ENCODE measurements around the gene RNF8.

RNF8 gene

GRCh38 chr6:37362101-37362828 is 8.5 kb downstream of the RNF8 start:
- Mint-ChIP-seq H3K4me3 (no peak overlapping the region), H3K36me3 (ENCODE audit: low read depth) (peaks cover 8% of the 10 kb centered on the region)

DNA sequence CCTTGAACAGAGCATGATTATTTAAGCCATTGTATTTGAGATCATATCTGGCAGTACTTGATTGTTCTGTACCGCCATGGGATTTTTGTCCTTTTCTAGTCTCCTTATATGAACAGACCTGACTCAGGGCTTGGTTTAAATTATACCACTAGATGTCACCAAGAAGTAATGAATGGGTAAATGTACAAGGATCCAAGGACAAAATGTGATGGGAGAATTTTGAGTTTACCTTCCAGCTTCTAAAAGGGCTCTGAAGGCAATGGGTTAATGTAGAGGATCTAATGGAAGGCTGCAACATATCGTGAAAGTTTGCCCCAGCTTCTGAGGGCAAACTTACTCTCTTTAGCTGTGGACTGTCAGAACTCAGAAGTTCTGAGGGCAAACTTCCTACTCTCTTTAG is 12.0 kb downstream of the RNF8 start:
- ATAC-seq (no peak), DNase-seq (no peak)
- Mint-ChIP-seq H3K4me3 (no peak overlapping the region), H3K27ac (no peak overlapping the region), H3K36me3 (ENCODE audit: low read depth) (peaks cover 15% of the 10 kb centered on the region), H3K27me3 (no peaks in the 10 kb centered on the region), H3K9me3 (no peaks in the 10 kb centered on the region), H3K4me1 (peaks cover 5% of the 10 kb centered on the region)

More at GRCh38 chr6:37362101-37362828, 8.5 kb downstream of the RNF8 start:
- Mint-ChIP-seq H3K4me1 (no peaks in the 10 kb centered on the region), H3K27me3 (no peaks in the 10 kb centered on the region), H3K9me3 (no peaks in the 10 kb centered on the region), H3K27ac (no peak overlapping the region)
- ATAC-seq (no peak), DNase-seq (no peak)

DNA sequence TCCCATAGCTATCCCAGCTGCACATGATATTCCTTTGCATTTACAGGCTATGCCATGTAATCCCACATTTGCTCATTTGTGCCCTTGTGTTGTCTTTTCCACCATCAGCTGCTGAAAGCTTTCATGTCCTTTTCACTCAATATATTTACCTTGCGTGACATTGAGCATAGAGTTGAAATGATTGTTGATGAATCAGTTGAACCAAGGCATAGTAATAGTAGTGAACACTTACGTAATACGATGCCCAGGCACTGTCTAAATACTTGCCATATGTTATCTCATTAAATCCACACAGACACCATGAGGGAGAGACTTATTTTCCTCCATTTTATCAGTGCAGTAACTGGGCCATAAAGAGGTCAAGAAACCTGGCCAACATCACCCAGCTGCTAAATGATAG is 13.1 kb downstream of the RNF8 start:
- ATAC-seq: no peak
- no peaks in the 10 kb centered on the region for H3K9me3 Mint-ChIP-seq
- no peak overlapping the region for H3K4me3 Mint-ChIP-seq
- DNase-seq: no peak
- H3K27me3 Mint-ChIP-seq: no peaks in the 10 kb centered on the region
- no peak overlapping the region for H3K27ac Mint-ChIP-seq
- peaks cover 5% of the 10 kb centered on the region for H3K4me1 Mint-ChIP-seq
- H3K36me3 Mint-ChIP-seq (ENCODE audit: low read depth): peaks cover 11% of the 10 kb centered on the region

DNA sequence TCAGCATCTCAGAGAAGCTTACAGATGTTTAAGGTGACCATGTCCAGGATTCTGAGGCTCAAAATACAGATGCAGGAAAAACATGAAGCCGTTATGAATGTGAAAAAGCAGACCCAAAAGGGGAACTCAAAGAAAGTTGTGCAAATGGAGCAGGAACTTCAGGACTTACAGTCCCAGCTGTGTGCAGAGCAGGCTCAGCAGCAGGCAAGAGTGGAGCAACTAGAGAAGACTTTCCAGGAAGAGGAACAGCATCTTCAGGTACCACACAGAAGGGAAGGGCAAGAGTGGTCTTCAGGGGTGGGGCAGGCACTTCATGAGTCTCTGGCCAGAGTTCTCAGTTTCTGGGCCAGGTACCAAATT is 15.2 kb downstream of the RNF8 start:
- no peak for DNase-seq
- Mint-ChIP-seq H3K4me3 (no peak overlapping the region), H3K9me3 (no peaks in the 10 kb centered on the region), H3K36me3 (ENCODE audit: low read depth) (peaks cover 13% of the 10 kb centered on the region), H3K27me3 (no peaks in the 10 kb centered on the region), H3K4me1 (peaks cover 5% of the 10 kb centered on the region), H3K27ac (no peak overlapping the region)
- no peak for ATAC-seq

- no peak for DNase-seq
- H3K9me3 Mint-ChIP-seq: no peaks in the 10 kb centered on the region
- H3K4me3 Mint-ChIP-seq: no peak overlapping the region
- no peaks in the 10 kb centered on the region for H3K27me3 Mint-ChIP-seq
- no peak overlapping the region for H3K27ac Mint-ChIP-seq
- peaks cover 5% of the 10 kb centered on the region for H3K4me1 Mint-ChIP-seq
- peaks cover 15% of the 10 kb centered on the region for H3K36me3 Mint-ChIP-seq (ENCODE audit: low read depth)
- peak; percentile 57 for ATAC-seq
Observed at GRCh38 chr6:37369321-37370201, 15.8 kb downstream of the RNF8 start.

DNA sequence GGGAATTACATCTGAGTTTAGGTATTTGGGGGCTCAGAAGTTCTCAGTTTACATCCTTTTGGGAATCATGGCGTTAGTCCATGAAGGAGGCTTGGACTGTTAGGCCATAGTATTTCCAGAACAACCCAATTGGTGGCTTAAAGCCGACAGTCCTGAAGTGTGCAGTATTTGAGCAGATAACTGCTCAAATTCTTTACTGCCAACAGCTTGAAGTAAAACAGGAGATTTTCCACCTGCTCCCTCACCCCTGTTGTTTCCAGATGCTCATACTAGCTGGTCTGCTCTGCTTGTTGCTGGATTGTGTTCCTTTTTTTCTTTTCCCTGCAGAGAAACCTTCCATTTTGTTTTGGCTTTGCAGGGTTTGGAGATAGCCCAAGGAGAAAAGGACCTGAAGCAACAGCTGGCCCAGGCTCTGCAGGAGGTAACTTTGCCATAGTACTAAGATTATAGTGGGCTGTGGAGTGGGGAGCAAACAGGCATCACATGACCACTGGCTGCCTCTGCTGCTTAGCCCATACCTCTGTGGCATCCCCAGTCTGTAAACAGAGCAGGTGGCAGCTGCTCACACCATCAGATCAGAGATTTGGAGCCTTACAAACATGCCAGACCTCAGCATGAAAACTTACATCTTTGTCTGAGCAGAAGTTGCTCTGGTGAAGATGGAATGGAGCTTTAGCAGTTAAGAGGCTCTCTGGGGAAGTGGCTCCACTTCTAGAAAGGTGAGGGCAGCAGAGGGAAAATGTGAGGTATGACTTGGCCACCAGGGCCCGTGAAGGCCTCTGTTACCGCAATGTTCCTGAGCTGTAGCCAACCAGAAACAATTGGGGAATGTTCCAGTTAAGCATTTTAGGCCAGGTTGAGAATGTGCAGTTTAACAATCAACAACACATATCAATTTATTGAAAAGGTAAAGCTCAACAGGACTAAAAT is 17.6 kb downstream of the RNF8 start:
- Mint-ChIP-seq H3K27me3 (no peaks in the 10 kb centered on the region), H3K9me3 (no peaks in the 10 kb centered on the region), H3K36me3 (ENCODE audit: low read depth) (peaks cover 20% of the 10 kb centered on the region), H3K4me3 (no peak overlapping the region), H3K27ac (no peak overlapping the region), H3K4me1 (peaks cover 8% of the 10 kb centered on the region)
- DNase-seq: no peak
- ATAC-seq: no peak

DNA sequence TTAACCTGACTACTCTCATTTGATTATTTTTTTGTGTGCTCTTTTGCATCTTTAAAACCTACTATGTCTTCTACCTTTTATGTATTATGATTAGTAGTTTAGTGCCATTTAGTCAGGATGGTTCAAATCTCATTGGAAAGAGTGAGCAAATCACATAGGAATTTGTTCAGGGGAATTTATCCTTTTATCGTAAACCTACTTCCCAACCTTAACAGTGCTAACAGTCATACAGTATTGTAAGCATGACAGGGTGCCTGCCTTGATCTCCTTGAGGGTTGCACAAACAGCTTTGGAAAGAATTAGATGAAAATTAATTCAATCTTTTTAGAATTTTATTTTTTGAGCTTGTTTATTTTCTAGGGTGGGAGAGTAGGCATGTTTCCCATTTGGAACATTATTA is 18.3 kb downstream of the RNF8 start:
- Mint-ChIP-seq H3K9me3 (no peaks in the 10 kb centered on the region), H3K27ac (no peak overlapping the region), H3K4me1 (peaks cover 8% of the 10 kb centered on the region), H3K4me3 (no peak overlapping the region), H3K36me3 (ENCODE audit: low read depth) (peaks cover 23% of the 10 kb centered on the region), H3K27me3 (no peaks in the 10 kb centered on the region)
- ATAC-seq: no peak
- no peak for DNase-seq

DNA sequence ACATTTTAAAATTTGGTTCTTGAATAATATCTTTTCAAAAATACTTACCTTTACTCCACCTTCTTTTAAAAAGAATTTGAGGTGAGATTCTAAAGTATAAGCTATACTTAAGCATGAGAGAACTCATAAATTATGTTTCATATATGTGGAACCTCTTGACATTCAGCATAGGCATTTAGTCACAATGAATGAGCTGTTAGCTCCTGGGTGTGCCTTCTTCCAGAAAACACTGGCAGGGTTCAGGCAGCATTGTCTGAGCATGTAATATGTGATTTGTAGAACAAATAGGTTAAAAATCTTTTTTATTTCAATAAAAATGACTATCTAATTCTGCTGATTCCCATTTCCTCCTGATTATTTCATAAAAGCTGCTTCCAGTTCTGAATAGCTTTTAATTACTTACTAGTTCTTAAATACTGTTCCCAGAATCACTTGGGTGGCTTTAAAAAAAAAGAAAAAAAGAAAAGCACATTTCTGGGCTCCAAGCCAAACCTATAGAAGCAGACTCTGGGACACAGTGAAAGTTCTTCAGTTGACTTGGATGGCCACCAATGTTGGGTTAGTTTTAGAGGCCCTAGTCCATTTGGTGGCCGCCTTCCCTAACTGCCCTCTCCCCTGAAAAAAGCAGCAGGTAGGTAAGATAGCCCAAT is 20.2 kb downstream of the RNF8 start:
- peaks cover 30% of the 10 kb centered on the region for H3K36me3 Mint-ChIP-seq (ENCODE audit: low read depth)
- H3K9me3 Mint-ChIP-seq: no peaks in the 10 kb centered on the region
- H3K27ac Mint-ChIP-seq: no peak overlapping the region
- no peak for DNase-seq
- no peaks in the 10 kb centered on the region for H3K27me3 Mint-ChIP-seq
- no peak overlapping the region for H3K4me3 Mint-ChIP-seq
- ATAC-seq: no peak
- H3K4me1 Mint-ChIP-seq: peaks cover 6% of the 10 kb centered on the region

- Mint-ChIP-seq H3K4me3 (no peak overlapping the region), H3K27me3 (no peaks in the 10 kb centered on the region), H3K9me3 (no peaks in the 10 kb centered on the region), H3K36me3 (ENCODE audit: low read depth) (peaks cover 21% of the 10 kb centered on the region), H3K4me1 (peaks cover 2% of the 10 kb centered on the region), H3K27ac (no peak overlapping the region)
- DNase-seq: no peak
- no peak for ATAC-seq
Observed at GRCh38 chr6:37375376-37375775, 21.6 kb downstream of the RNF8 start.

- peaks cover 2% of the 10 kb centered on the region for H3K4me1 Mint-ChIP-seq
- no peak for DNase-seq
- no peaks in the 10 kb centered on the region for H3K9me3 Mint-ChIP-seq
- no peak overlapping the region for H3K27ac Mint-ChIP-seq
- no peak overlapping the region for H3K4me3 Mint-ChIP-seq
- H3K27me3 Mint-ChIP-seq: no peaks in the 10 kb centered on the region
- H3K36me3 Mint-ChIP-seq (ENCODE audit: low read depth): peaks cover 25% of the 10 kb centered on the region
- no peak for ATAC-seq
Observed at GRCh38 chr6:37376078-37376743, 22.4 kb downstream of the RNF8 start.

DNA sequence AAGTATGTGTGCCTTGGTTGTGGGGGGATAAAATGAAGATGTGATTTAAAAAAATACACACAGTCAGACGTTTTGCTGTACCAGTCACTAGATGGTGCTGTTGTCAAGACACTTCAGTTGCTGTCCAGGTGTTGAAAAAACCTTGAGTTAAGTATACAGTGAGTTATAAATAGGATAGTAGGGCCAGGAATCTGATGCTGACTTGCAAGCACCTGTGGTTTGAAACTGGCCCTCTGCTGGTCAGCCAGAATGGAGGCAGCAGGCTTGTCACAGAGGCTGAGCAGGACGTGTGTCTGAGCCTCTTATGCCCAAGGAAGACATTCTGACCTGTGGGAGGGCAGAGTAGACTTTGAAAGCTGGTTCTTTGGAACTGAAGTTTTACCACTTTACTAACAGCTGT is 27.8 kb downstream of the RNF8 start:
- no peak overlapping the region for H3K27ac Mint-ChIP-seq
- ATAC-seq (peak; percentile 24), DNase-seq (peak; percentile 6)
- no peaks in the 10 kb centered on the region for H3K9me3 Mint-ChIP-seq
- H3K4me3 Mint-ChIP-seq: no peak overlapping the region
- no peaks in the 10 kb centered on the region for H3K4me1 Mint-ChIP-seq
- no peaks in the 10 kb centered on the region for H3K27me3 Mint-ChIP-seq
- H3K36me3 Mint-ChIP-seq (ENCODE audit: low read depth): peaks cover 24% of the 10 kb centered on the region

DNA sequence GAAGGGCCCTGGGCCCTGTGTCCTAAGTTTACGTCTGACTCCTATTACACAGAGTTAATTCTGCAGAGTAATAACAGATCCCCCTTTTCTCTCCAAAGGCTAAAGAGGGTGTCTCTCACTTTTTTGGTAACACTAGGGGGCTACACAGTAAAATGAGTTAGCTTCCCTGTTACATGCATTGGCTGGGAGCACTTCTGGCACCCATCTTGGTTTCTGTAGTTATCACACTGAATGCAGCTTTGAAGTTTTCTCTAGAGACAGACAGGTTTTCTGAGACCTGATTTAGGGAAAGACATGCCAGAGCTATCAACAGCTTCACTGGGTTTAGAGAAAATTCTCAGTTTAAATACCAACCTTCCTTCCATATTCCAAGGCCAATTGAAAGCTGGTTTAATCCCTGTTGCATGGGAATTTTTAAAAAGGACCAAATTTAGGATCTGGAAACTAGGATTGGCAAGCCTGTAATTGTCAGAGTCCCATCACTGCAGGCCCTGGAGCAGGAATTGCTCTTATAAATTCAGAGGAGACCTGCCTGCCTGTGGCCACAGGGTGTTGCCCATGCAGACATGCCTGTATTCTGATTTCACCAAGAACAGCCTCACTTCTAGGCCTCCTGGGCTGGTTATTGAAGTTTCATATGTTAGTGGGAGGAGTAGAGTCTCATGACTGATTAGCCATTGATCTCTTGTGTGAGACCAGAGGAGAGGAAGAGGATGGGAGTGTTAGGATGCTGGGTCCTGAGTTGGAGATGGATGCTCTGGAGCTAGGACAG is 29.4 kb downstream of the RNF8 start:
- no peaks in the 10 kb centered on the region for H3K4me1 Mint-ChIP-seq
- ATAC-seq (no peak), DNase-seq (no peak)
- no peak overlapping the region for H3K27ac Mint-ChIP-seq
- H3K36me3 Mint-ChIP-seq (ENCODE audit: low read depth): peaks cover 18% of the 10 kb centered on the region
- H3K27me3 Mint-ChIP-seq: no peaks in the 10 kb centered on the region
- H3K9me3 Mint-ChIP-seq: no peaks in the 10 kb centered on the region
- H3K4me3 Mint-ChIP-seq: no peak overlapping the region

DNA sequence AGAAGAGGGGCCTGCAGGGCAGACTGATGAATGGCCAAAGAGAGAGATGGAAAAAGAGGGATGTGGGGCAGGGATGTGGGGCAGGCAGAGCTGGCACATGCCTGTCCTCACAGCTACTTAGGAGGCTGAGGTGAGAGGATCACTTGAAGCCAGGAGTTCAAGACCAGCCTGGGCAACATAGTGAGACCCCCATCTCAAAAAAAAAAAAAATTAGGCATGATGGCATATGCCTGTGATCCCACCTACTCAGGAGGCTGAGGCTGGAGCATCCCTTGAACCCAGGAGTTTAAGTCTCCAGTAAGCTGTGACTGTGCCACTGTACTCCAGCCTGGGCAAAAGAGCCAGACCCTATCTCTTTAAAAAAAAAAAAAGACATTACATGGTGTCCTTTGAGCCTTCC is 34.8 kb downstream of the RNF8 start:
- ATAC-seq: no peak

More for the DNA sequence above, 34.8 kb downstream of the RNF8 start:
- H3K9me3 Mint-ChIP-seq: no peaks in the 10 kb centered on the region
- no peak for DNase-seq
- H3K4me3 Mint-ChIP-seq: no peak overlapping the region
- no peak overlapping the region for H3K27ac Mint-ChIP-seq
- H3K27me3 Mint-ChIP-seq: no peaks in the 10 kb centered on the region
- H3K36me3 Mint-ChIP-seq (ENCODE audit: low read depth): peaks cover 5% of the 10 kb centered on the region
- no peaks in the 10 kb centered on the region for H3K4me1 Mint-ChIP-seq

Data from activated naive CD8-positive, alpha-beta T cell treated with anti-CD3 and anti-CD28 coated beads, Interleukin-2, amount 50 U/mL, for 24 hours (primary cell).